Diencephalon (tissue), 1 donor: ENCODE measurements around the gene CCDC112. TPM values are rescaled to one million over a fixed set of nuclear protein-coding genes. Genes with fewer than 3 reads are reported as not detected.

Experiments
- small RNA-seq: library from RNA; depleted of rRNA; stranded (forward); fragments of <200 nt; gene quantifications from one replicate; pipeline ENCODE3, GENCODE V24; 2014
- total RNA-seq: library from RNA; depleted of rRNA; stranded (reverse); fragments of >200 nt; gene quantifications from one replicate; pipeline ENCODE4 v1.2.3, GENCODE V29; 2014

CCDC112 gene, protein sequence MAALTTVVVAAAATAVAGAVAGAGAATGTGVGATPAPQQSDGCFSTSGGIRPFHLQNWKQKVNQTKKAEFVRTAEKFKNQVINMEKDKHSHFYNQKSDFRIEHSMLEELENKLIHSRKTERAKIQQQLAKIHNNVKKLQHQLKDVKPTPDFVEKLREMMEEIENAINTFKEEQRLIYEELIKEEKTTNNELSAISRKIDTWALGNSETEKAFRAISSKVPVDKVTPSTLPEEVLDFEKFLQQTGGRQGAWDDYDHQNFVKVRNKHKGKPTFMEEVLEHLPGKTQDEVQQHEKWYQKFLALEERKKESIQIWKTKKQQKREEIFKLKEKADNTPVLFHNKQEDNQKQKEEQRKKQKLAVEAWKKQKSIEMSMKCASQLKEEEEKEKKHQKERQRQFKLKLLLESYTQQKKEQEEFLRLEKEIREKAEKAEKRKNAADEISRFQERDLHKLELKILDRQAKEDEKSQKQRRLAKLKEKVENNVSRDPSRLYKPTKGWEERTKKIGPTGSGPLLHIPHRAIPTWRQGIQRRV
- total RNA-seq = 66.7 TPM

DNA sequence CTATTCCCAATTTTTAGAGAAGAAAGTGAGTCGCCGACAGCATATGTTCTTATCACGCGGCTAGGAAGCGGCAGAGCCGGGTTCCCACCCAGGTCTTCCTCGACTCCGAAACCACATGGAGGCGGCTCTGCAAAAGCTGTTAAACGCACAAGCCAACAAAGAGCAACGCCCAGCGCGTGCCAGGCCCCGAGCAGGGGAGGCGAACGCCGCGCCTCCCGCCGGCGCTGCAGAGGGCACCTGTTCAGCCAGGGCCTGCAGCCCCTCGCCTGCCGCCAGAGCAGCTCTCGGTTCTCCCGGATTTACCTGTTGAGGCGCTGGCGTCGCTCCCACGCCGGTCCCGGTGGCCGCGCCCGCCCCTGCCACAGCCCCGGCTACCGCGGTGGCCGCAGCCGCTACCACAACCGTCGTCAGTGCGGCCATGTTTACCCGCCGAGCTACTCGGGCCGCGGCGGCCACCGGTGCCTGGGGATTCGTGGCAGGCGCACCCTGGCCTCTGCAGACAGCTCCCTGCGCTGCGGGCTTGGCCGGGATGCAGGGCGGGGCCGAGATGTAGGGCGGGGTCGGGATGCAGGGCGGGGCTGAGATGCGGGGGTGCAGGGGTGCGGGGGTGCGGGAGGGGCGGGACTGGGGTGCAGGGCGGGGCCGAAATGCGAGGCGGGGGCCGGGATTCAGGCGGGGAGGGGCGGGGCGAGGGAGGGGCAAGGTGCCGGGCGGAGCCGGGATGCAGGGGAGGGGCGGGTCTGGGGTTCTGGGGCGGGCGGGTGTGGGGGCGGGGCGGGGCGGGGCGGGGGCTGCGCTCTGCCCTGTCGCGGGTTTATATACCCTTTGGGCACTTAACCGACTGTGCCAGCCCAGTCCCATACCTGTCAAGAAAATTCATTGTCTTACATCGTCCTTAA is at the start of gene CCDC112:
TSS of gene CCDC112 (minus strand) at position 531 of the 899 bp plus-strand sequence. CDS start at position 420, 111 bp downstream.

DNA sequence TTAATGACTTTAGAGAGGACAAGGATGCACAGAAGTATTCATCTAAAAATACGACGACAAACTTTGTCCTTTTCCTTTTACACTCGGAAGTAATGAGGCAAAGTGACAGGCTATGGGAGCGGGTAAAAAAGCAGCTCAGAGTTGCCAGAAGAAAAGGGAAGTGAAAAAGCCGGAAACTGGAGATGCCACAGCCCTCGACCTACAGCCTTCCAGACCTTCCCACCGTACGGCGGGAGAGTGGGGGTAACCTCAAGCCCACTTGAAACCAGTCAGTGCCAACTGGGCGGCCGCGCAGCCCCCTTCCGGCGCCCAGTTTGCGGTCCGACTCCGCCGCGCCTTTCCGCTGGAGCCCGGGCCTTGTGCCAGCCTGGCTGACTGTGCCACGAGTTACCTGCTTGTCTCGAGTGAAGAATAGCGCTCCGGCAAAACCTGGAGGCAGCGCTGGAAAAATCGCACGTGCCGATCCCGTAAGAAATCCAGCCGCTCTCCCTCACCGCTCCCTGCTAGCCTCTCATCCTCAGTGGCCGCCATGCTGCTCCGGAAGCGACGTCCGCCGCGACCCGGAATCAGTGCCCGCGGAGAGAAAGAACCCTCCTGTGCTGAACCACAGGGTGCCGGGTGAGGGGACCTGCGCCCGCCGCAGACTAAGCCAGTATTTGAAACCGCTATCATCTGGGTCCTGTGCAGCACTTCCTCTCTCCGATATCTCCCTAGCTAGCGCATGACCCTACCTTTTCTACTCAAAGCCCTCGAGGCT is 34.0 kb downstream of the CCDC112 start, which contains the start of gene PGGT1B:
TSS of gene PGGT1B (minus strand) at position 557 of the 757 bp plus-strand sequence. CDS start at position 531, 26 bp downstream.

Small RNA genes lying within 50 kb of the gene (small RNA-seq; reads per million reads assigned to genes)
- not detected for gene HMGN1P15

Other genes with a start within 250 kb of the CCDC112 start
- gene TRIM36, start 126.7 kb downstream of the CCDC112 start, total RNA-seq = 102 TPM
- 17.1 TPM for gene PGGT1B, start 33.8 kb downstream of the CCDC112 start, total RNA-seq
- gene FEM1C, start 248.1 kb upstream of the CCDC112 start, total RNA-seq = 55.4 TPM